ENCODE data around the gene PIK3R3.
"Not testable (repeated sequence)": the region's sequence is repeated elsewhere in the genome, so short reads cannot be mapped to it uniquely, and the experiment has no call there.

PIK3R3 gene

DNA sequence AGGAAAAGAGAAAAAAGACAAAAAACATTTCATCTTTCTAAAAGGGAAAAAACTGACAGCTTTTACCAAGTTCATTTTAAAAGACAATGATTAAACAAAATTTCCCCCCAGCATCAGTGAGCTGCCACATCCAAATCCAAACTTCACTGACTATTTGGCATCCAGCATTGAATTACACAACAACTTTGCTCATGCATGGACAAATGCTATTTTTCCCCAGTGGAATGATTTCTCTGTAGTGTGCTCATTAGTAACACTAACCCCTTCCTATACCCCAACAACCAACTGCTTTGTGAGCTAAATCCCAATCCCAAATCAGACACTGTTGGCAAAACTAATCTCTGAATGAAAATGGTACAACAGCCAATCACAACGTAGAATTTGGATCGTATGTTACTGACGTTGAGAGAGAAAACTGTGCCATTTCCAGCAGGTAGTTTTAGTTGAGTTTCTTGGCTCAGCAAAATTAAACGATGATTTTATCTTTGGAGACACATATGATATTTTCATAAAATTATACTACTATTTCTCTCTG lies 37.9 kb downstream of the PIK3R3 start:
- Histone ChIP-seq H3K79me2 (ENCODE audit: insufficient read depth, low read length) (no peaks in the 10 kb centered on the region), H4K20me1 (ENCODE audit: insufficient read depth, low read length) (no peaks in the 10 kb centered on the region), H3K27ac (ENCODE audit: low read depth, low read length, poor library complexity, severe bottlenecking) (no peak overlapping the region), H3K4me2 (ENCODE audit: low read length) (no peak overlapping the region), H2AFZ (ENCODE audit: low read length) (no peak overlapping the region), H3K9me3 (ENCODE audit: low read length) (peaks cover 4% of the 10 kb centered on the region; the same call in 1 of the 2 replicates), H3K9ac (ENCODE audit: low read length) (no peak overlapping the region), H3K27me3 (ENCODE audit: insufficient read depth, low read length) (no peaks in the 10 kb centered on the region), H3F3A (ENCODE audit: insufficient read depth, low read length) (no peaks in the 10 kb centered on the region), H3K36me3 (ENCODE audit: insufficient read depth, low read length) (no peaks in the 10 kb centered on the region), H3K4me3 (ENCODE audit: low read depth, low read length, poor library complexity, severe bottlenecking) (no peak overlapping the region), H3K4me1 (ENCODE audit: insufficient read depth, low read length, severe bottlenecking) (peaks cover 12% of the 10 kb centered on the region), H3K9me2 (ENCODE audit: low read depth, low read length) (no peaks in the 10 kb centered on the region)
- no peak for TF ChIP-seq EZH2 (IDR thresholded peaks at IDR 0.05; ENCODE audit: borderline replicate concordance, low read length)
- TF ChIP-seq, protein P1, sequence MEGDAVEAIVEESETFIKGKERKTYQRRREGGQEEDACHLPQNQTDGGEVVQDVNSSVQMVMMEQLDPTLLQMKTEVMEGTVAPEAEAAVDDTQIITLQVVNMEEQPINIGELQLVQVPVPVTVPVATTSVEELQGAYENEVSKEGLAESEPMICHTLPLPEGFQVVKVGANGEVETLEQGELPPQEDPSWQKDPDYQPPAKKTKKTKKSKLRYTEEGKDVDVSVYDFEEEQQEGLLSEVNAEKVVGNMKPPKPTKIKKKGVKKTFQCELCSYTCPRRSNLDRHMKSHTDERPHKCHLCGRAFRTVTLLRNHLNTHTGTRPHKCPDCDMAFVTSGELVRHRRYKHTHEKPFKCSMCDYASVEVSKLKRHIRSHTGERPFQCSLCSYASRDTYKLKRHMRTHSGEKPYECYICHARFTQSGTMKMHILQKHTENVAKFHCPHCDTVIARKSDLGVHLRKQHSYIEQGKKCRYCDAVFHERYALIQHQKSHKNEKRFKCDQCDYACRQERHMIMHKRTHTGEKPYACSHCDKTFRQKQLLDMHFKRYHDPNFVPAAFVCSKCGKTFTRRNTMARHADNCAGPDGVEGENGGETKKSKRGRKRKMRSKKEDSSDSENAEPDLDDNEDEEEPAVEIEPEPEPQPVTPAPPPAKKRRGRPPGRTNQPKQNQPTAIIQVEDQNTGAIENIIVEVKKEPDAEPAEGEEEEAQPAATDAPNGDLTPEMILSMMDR (IDR thresholded peaks at IDR 0.05; ENCODE audit: low read length), result no peak

DNA sequence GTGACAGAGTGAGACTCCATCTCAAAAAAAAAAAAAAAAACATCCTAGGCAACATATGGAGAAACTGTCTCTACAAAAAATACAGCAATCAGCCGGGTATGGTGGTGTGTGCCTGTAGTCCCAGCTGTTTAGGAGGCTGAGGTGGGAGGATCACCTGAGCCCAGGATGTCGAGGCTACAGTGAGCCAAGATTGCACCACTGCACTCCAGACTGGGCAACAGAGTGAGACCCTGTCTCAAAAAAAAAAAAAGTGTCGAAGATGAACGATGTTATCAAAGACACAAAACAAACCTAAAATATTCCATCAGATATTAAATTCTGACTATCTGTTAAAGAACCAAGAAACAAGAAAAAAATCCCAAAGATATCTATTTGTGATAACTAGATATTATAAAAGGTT lies 38.6 kb downstream of the PIK3R3 start:
- H3K4me2 ChIP-seq (ENCODE audit: low read length); H3K79me2 ChIP-seq (ENCODE audit: insufficient read depth, low read length); H3K27me3 ChIP-seq (ENCODE audit: insufficient read depth, low read length): not testable (repeated sequence)

DNA sequence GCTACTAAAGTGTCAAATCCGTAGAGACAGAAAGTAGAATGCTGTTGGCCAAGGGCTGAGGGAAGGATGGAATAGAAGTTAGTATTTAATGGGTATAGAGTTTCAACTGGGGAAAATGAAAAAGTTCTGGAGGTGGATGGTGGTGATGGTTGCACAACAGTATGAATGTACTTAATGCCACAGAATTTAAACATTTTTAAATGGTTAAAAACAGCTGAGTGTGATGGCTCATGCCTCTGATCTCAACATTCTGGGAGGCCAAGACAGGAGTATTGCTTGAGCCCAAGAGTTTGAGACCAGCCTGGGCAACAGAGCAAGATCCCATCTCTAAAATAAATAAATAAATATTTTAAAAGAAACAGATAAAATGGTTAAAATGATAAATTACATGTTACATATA lies 44.5 kb downstream of the PIK3R3 start:
- Histone ChIP-seq H3K9me2 (ENCODE audit: low read depth, low read length) (no peaks in the 10 kb centered on the region), H3K79me2 (ENCODE audit: insufficient read depth, low read length) (no peaks in the 10 kb centered on the region), H3K27ac (ENCODE audit: low read depth, low read length, poor library complexity, severe bottlenecking) (no peak overlapping the region), H3K4me2 (ENCODE audit: low read length) (no peak overlapping the region), H3K4me3 (ENCODE audit: low read depth, low read length, poor library complexity, severe bottlenecking) (no peak overlapping the region), H3K27me3 (ENCODE audit: insufficient read depth, low read length) (no peaks in the 10 kb centered on the region), H3K4me1 (ENCODE audit: insufficient read depth, low read length, severe bottlenecking) (no peaks in the 10 kb centered on the region), H4K20me1 (ENCODE audit: insufficient read depth, low read length) (no peaks in the 10 kb centered on the region), H3F3A (ENCODE audit: insufficient read depth, low read length) (no peaks in the 10 kb centered on the region), H2AFZ (ENCODE audit: low read length) (no peak overlapping the region), H3K9ac (ENCODE audit: low read length) (no peak overlapping the region), H3K9me3 (ENCODE audit: low read length) (peaks cover 3% of the 10 kb centered on the region; the same call in 1 of the 2 replicates), H3K36me3 (ENCODE audit: insufficient read depth, low read length) (no peaks in the 10 kb centered on the region)
- TF ChIP-seq EZH2 (IDR thresholded peaks at IDR 0.05; ENCODE audit: borderline replicate concordance, low read length), result no peak
- TF ChIP-seq, protein P1 (IDR thresholded peaks at IDR 0.05; ENCODE audit: low read length), result no peak

More for the DNA sequence above, 38.6 kb downstream of the PIK3R3 start:
- H3K4me3 ChIP-seq (ENCODE audit: low read depth, low read length, poor library complexity, severe bottlenecking); H3K27ac ChIP-seq (ENCODE audit: low read depth, low read length, poor library complexity, severe bottlenecking); H4K20me1 ChIP-seq (ENCODE audit: insufficient read depth, low read length); H2AFZ ChIP-seq (ENCODE audit: low read length); H3K36me3 ChIP-seq (ENCODE audit: insufficient read depth, low read length); H3F3A ChIP-seq (ENCODE audit: insufficient read depth, low read length); H3K9me3 ChIP-seq (ENCODE audit: low read length); H3K9ac ChIP-seq (ENCODE audit: low read length); H3K9me2 ChIP-seq (ENCODE audit: low read depth, low read length): not testable (repeated sequence)
- peaks cover 12% of the 10 kb centered on the region for H3K4me1 ChIP-seq (ENCODE audit: insufficient read depth, low read length, severe bottlenecking)

DNA sequence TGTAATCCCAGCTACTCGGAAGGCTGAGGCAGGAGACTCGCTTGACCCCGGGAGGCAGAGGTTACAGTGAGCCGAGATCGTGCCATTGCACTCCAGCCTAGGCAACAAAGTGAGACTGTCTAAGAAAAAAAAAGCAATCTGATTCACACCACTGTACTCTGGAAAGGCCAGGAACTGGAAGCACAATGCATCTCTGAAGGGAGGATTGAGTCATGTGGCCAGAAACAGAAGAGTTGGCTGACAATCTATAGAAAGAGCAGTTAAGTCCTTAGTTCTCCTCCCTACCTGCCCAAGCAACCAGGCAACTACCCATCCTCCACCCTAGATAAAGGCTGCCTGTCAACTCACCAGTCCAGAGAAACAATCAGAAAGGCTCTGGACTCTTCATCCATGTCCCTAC lies 45.9 kb downstream of the PIK3R3 start:
- Histone ChIP-seq H3K27ac (ENCODE audit: low read depth, low read length, poor library complexity, severe bottlenecking) (no peak overlapping the region), H3F3A (ENCODE audit: insufficient read depth, low read length) (no peaks in the 10 kb centered on the region), H2AFZ (ENCODE audit: low read length) (no peak overlapping the region), H3K4me2 (ENCODE audit: low read length) (no peak overlapping the region), H3K9me2 (ENCODE audit: low read depth, low read length) (no peaks in the 10 kb centered on the region), H3K27me3 (ENCODE audit: insufficient read depth, low read length) (no peaks in the 10 kb centered on the region), H4K20me1 (ENCODE audit: insufficient read depth, low read length) (no peaks in the 10 kb centered on the region), H3K36me3 (ENCODE audit: insufficient read depth, low read length) (no peaks in the 10 kb centered on the region), H3K4me3 (ENCODE audit: low read depth, low read length, poor library complexity, severe bottlenecking) (no peak overlapping the region), H3K9me3 (ENCODE audit: low read length) (peaks cover 3% of the 10 kb centered on the region; the same call in 1 of the 2 replicates), H3K9ac (ENCODE audit: low read length) (no peak overlapping the region), H3K79me2 (ENCODE audit: insufficient read depth, low read length) (no peaks in the 10 kb centered on the region), H3K4me1 (ENCODE audit: insufficient read depth, low read length, severe bottlenecking) (no peaks in the 10 kb centered on the region)
- TF ChIP-seq EZH2 (IDR thresholded peaks at IDR 0.05; ENCODE audit: borderline replicate concordance, low read length), result no peak
- TF ChIP-seq, protein P1 (IDR thresholded peaks at IDR 0.05; ENCODE audit: low read length), result no peak

Data from OCI-LY1 (cell line).